CD14-positive monocyte (primary cell): ENCODE measurements around the gene SLC35F3. TPM values are rescaled to one million over a fixed set of nuclear protein-coding genes. Genes with fewer than 3 reads are reported as not detected.

Experiments
- DNase-seq, 3 donors: peaks; one replicate each; pipeline ENCODE4 v3.0.0-alpha.2; 2011 to 2022
- H2AFZ ChIP-seq: 2 replicates; pipeline ENCODE4 v1.6.0; 2012; ENCODE audit warnings: mild to moderate bottlenecking, low read depth, low read length, inconsistent platforms; ENCODE audit not compliant: insufficient read depth, poor library complexity, severe bottlenecking
- H3K27ac ChIP-seq, 2 donors: 1 replicate in 1 of 2; 2 replicates in 1 of 2; pipeline ENCODE4 v1.5.1; 2012 to 2013; ENCODE audit warnings: low read length in 2 of 2, control low read depth in 1 of 2, inconsistent platforms in 1 of 2, low read depth in 1 of 2, mild to moderate bottlenecking in 1 of 2
- H3K27me3 ChIP-seq, 2 donors: one replicate each; pipeline versions ENCODE4 v1.6.0 to v1.6.1; 2011 to 2013; ENCODE audit warnings: low read length in 2 of 2; ENCODE audit not compliant: control insufficient read depth in 2 of 2, insufficient read depth in 2 of 2
- H3K36me3 ChIP-seq, 2 donors: replicated peaks in 1 of 2; 1 replicate in 1 of 2; 2 replicates in 1 of 2; pipeline versions ENCODE4 v1.5.1 to v1.6.1; 2012 to 2013; ENCODE audit warnings: low read length in 2 of 2, control low read depth in 1 of 2, inconsistent platforms in 1 of 2, mild to moderate bottlenecking in 1 of 2; ENCODE audit not compliant: insufficient read depth in 2 of 2, control insufficient read depth in 1 of 2
- H3K4me1 ChIP-seq, 2 donors: 1 replicate in 1 of 2; 2 replicates in 1 of 2; pipeline versions ENCODE4 v1.5.1 to v1.6.1; 2012 to 2013; ENCODE audit warnings: low read length in 2 of 2, control low read depth in 1 of 2, inconsistent platforms in 1 of 2, mild to moderate bottlenecking in 1 of 2, moderate library complexity in 1 of 2; ENCODE audit not compliant: insufficient read depth in 2 of 2, control insufficient read depth in 1 of 2
- H3K4me2 ChIP-seq: replicated peaks from 2 replicates; pipeline ENCODE3; 2012; ENCODE audit warnings: low read length, moderate library complexity, mild to moderate bottlenecking; ENCODE audit not compliant: poor library complexity, severe bottlenecking; ENCODE audit errors: extremely low read depth
- H3K4me3 ChIP-seq, 3 experiments: fragments of 200-600 bp in 1 of 3; sonication (generic) in 1 of 3; replicated peaks in 1 of 3; 1 replicate in 2 of 3; 2 replicates in 1 of 3; pipeline ENCODE4 v1.5.1; 2011 to 2013; ENCODE audit warnings: low read length in 3 of 3, mild to moderate bottlenecking in 3 of 3, control low read depth in 2 of 3, low read depth in 2 of 3, inconsistent platforms in 1 of 3, moderate library complexity in 1 of 3
- H3K79me2 ChIP-seq: 2 replicates; pipeline ENCODE4 v1.6.0; 2012; ENCODE audit warnings: mild to moderate bottlenecking, control low read depth, inconsistent platforms, low read length, moderate library complexity; ENCODE audit not compliant: insufficient read depth
- H3K9ac ChIP-seq: 2 replicates; pipeline ENCODE4 v1.6.0; 2017; ENCODE audit warnings: low read length, mild to moderate bottlenecking; ENCODE audit not compliant: insufficient read depth, poor library complexity, severe bottlenecking
- H3K9me3 ChIP-seq, 2 donors: replicated peaks in 1 of 2; 1 replicate in 1 of 2; 2 replicates in 1 of 2; pipeline versions ENCODE4 v1.5.1 to v1.6.1; 2012 to 2013; ENCODE audit warnings: low read length in 2 of 2, control low read depth in 1 of 2; ENCODE audit not compliant: control insufficient read depth in 1 of 2, insufficient read depth in 1 of 2
- H4K20me1 ChIP-seq: 2 replicates; pipeline ENCODE4 v1.6.0; 2012; ENCODE audit warnings: mild to moderate bottlenecking, low read length, control low read depth, moderate library complexity; ENCODE audit not compliant: insufficient read depth
- H3K27ac Mint-ChIP-seq, 7 donors: one replicate each; pipeline ENCODE4 v1.8.0; 2020; ENCODE audit warnings: mild to moderate bottlenecking in 7 of 7, mixed read lengths in 7 of 7, moderate library complexity in 6 of 7, inconsistent platforms in 2 of 7
- H3K27me3 Mint-ChIP-seq, 3 donors: one replicate each; pipeline ENCODE4 v1.8.0; 2021 to 2022; ENCODE audit warnings: low read depth in 3 of 3, mild to moderate bottlenecking in 3 of 3, mixed read lengths in 3 of 3, moderate library complexity in 3 of 3, inconsistent platforms in 1 of 3
- H3K36me3 Mint-ChIP-seq, 2 donors: one replicate each; pipeline ENCODE4 v1.8.0; 2020; ENCODE audit warnings: mixed read lengths in 2 of 2, inconsistent platforms in 1 of 2, mild to moderate bottlenecking in 1 of 2
- H3K4me1 Mint-ChIP-seq: one replicate; pipeline ENCODE4 v1.8.0; 2020; ENCODE audit warnings: mild to moderate bottlenecking, mixed read lengths
- H3K4me3 Mint-ChIP-seq, 2 donors: one replicate each; pipeline ENCODE4 v1.8.0; 2020; ENCODE audit warnings: mild to moderate bottlenecking in 2 of 2, mixed read lengths in 2 of 2, moderate library complexity in 1 of 2
- H3K9me3 Mint-ChIP-seq, 7 donors: one replicate each; pipeline ENCODE4 v1.8.0; 2020 to 2022; ENCODE audit warnings: mixed read lengths in 7 of 7, mild to moderate bottlenecking in 6 of 7, moderate library complexity in 6 of 7, inconsistent platforms in 2 of 7
- WGBS: methylation state at CpG from one replicate; pipeline ENCODE4 v1.1.5; 2013; ENCODE audit warnings: missing lambda C conversion rate; ENCODE audit not compliant: insufficient coverage; 5-methylcytosine and 5-hydroxymethylcytosine counted together
- intact Hi-C, 2 donors: fragments of 100-400 bp; cut with micrococcal nuclease; formaldehyde crosslinking; loops; one replicate each; pipeline versions ENCODE4 v1.15.0 to v1.15.1; 2023
- polyA plus RNA-seq, 3 donors: library from polyadenylated mRNA; depleted of rRNA in 1 of 3; unstranded in 2 of 3; stranded (reverse) in 1 of 3; fragments of 300-500 nt in 2 of 3; fragments of >200 nt in 1 of 3; fragmentation: Illumina TruSeq in 2 of 3; gene quantifications; 1 replicate in 2 of 3; 2 replicates in 1 of 3; pipeline ENCODE4 v1.2.3, GENCODE V29; 2012 to 2021
- TF ChIP-seq, protein P1 (sequence below): fragments of 200-600 bp; IDR thresholded peaks from one replicate; pipeline ENCODE4 v1.8.0; 2022; ENCODE audit warnings: antibody characterized with exemption, mild to moderate bottlenecking

SLC35F3 gene
- polyA plus RNA-seq, 3 donors, result 0.17 to 0.78 TPM; not detected in 1

DNA sequence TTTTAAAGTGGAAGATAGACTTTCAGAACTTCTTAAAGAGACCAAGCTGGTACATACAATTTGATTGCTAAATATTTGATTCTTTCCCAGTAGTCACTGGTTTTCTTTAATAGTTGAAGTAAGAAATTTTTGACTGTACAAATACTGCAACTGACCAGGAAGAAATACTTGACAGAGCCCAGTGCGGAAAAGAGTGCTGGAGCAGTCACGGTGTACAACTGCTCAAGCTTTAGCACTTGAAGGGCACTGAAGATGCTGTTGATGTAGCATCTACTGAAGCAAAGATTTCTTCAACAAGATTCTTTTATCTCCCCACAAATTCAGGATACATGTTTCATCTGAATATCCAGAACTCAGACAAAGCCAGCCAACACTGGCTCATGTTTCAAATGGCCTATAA is 41.5 kb downstream of the SLC35F3 start:
- no peak overlapping the region for H3K4me3 Mint-ChIP-seq
- Histone ChIP-seq H3K4me1 (no peaks in the 10 kb centered on the region), H3K27ac (no peak overlapping the region), H3K27me3 (no peaks in the 10 kb centered on the region), H3K9me3 (no peaks in the 10 kb centered on the region), H4K20me1 (no peaks in the 10 kb centered on the region), H3K9ac (no peak overlapping the region), H3K4me3 (no peak overlapping the region), H3K4me2 (no peak overlapping the region), H3K36me3 (no peaks in the 10 kb centered on the region), H2AFZ (no peak overlapping the region), H3K79me2 (no peaks in the 10 kb centered on the region)
- WGBS, result 100% methylated on average over 1 of the region's 2 CpGs
- H3K27me3 Mint-ChIP-seq, result peaks cover 0 to 1% (median 0%) of the 10 kb centered on the region in 3 donors
- H3K27ac Mint-ChIP-seq, result no peak overlapping the region
- TF ChIP-seq, protein P1, sequence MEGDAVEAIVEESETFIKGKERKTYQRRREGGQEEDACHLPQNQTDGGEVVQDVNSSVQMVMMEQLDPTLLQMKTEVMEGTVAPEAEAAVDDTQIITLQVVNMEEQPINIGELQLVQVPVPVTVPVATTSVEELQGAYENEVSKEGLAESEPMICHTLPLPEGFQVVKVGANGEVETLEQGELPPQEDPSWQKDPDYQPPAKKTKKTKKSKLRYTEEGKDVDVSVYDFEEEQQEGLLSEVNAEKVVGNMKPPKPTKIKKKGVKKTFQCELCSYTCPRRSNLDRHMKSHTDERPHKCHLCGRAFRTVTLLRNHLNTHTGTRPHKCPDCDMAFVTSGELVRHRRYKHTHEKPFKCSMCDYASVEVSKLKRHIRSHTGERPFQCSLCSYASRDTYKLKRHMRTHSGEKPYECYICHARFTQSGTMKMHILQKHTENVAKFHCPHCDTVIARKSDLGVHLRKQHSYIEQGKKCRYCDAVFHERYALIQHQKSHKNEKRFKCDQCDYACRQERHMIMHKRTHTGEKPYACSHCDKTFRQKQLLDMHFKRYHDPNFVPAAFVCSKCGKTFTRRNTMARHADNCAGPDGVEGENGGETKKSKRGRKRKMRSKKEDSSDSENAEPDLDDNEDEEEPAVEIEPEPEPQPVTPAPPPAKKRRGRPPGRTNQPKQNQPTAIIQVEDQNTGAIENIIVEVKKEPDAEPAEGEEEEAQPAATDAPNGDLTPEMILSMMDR, result no peak
- intact Hi-C loops, result no loop called here
- H3K36me3 Mint-ChIP-seq, result no peaks in the 10 kb centered on the region
- peaks cover 2 to 12% (median 7%) of the 10 kb centered on the region in 7 donors for H3K9me3 Mint-ChIP-seq
- H3K4me1 Mint-ChIP-seq, result no peaks in the 10 kb centered on the region
- DNase-seq, result no peak

DNA sequence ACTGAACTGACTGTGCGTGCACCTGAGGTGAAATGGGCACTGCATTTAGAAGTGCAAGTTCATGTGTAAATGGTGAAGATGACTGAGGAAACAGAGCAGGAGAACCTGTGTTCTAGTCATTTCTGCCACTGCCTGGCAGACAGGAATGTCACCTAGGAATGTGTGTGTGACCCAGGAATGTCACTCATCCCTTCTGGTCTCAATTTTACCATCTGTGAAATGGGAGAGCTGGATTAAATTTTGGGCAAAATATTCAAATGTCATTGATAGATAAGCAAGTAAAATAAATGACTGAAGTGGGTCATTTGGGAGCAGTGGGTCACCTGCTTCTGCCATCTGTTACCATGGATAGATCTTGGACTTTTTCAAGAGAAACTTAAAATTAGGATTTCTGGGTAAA is 42.2 kb downstream of the SLC35F3 start:
- Histone ChIP-seq H3K9ac (no peak overlapping the region), H3K4me1 (no peaks in the 10 kb centered on the region), H3K4me2 (no peak overlapping the region), H3K27me3 (no peaks in the 10 kb centered on the region), H3K4me3 (no peak overlapping the region), H3K36me3 (no peaks in the 10 kb centered on the region), H2AFZ (no peak overlapping the region), H3K79me2 (no peaks in the 10 kb centered on the region), H4K20me1 (no peaks in the 10 kb centered on the region), H3K9me3 (peaks cover 4 to 7% of the 10 kb centered on the region in 2 donors), H3K27ac (no peak overlapping the region)
- Mint-ChIP-seq H3K36me3 (no peaks in the 10 kb centered on the region), H3K27ac (no peak overlapping the region), H3K9me3 (peaks cover 4 to 15% (median 7%) of the 10 kb centered on the region in 7 donors), H3K27me3 (peaks cover 0 to 1% (median 0%) of the 10 kb centered on the region in 3 donors), H3K4me3 (no peak overlapping the region), H3K4me1 (no peaks in the 10 kb centered on the region)
- WGBS, result 100% methylated on average over 1 of the region's 1 CpG
- intact Hi-C loops, result no loop called here
- TF ChIP-seq, protein P1, result no peak
- DNase-seq, result no peak
